ENCODE data around the gene HPN. TPM values are rescaled to one million over a fixed set of nuclear protein-coding genes. Genes with fewer than 3 reads are reported as not detected.

The HPN gene
- total RNA-seq, 1 experiment from 2014 or later = 10.6 TPM

GRCh38 chr19:35039881-35040825 is 1.4 kb upstream of the HPN start:
- no peaks in the 10 kb centered on the region for H3K9me3 Mint-ChIP-seq
- Histone ChIP-seq H2BK15ac (ENCODE audit: low read depth, low read length) (no peak overlapping the region), H2BK5ac (ENCODE audit: insufficient read length, low read length) (no peak overlapping the region), H2BK20ac (ENCODE audit: low read depth, low read length, poor library complexity, severe bottlenecking) (no peak overlapping the region), H2AK5ac (ENCODE audit: insufficient read length, low read length) (no peak overlapping the region), H4K5ac (ENCODE audit: insufficient read length, low read depth, low read length) (no peak overlapping the region), H3T11ph (ENCODE audit: low read length) (no peak overlapping the region), H3K79me1 (ENCODE audit: insufficient read depth, low read depth, low read length, poor library complexity, severe bottlenecking) (no peaks in the 10 kb centered on the region), H3K18ac (ENCODE audit: insufficient read length, low read depth, low read length) (peak overlapping the region; percentile 48), H3K27ac (ENCODE audit: insufficient read length, low read depth, low read length) (no peak overlapping the region), H3K14ac (ENCODE audit: insufficient read depth, low read length) (peak overlapping the region; percentile 60), H3K23me2 (ENCODE audit: insufficient read length, low read depth, low read length, poor library complexity, severe bottlenecking) (peaks cover 10% of the 10 kb centered on the region), H3K56ac (ENCODE audit: insufficient read length, low read depth, low read length) (no peak overlapping the region), H4K91ac (ENCODE audit: insufficient read length, low read depth, low read length) (no peak overlapping the region), H2BK120ac (ENCODE audit: low read depth, low read length, poor library complexity, severe bottlenecking) (no peak overlapping the region), H3K9me3 (ENCODE audit: control insufficient read depth, low read depth, low read length) (no peaks in the 10 kb centered on the region), H4K8ac (replicated peaks; ENCODE audit: insufficient read length, low read depth, low read length) (no peak overlapping the region), H3K27me3 (ENCODE audit: insufficient read depth, low read length) (no peaks in the 10 kb centered on the region), H3K9ac (ENCODE audit: extremely low read depth, insufficient read length, low read length) (no peak overlapping the region), H4K20me1 (ENCODE audit: control insufficient read depth, insufficient read depth, insufficient read length) (peaks cover 2% of the 10 kb centered on the region), H3K4me2 (ENCODE audit: insufficient read depth, insufficient read length, low read length) (no peak overlapping the region), H3K23ac (ENCODE audit: insufficient read length, low read depth, low read length) (no peak overlapping the region), H2AFZ (ENCODE audit: low read length) (no peak overlapping the region), H3K79me2 (ENCODE audit: insufficient read depth, low read length) (no peaks in the 10 kb centered on the region), H3K4me1 (ENCODE audit: insufficient read depth, low read length) (peaks cover 3% of the 10 kb centered on the region; the same call in 1 of the 2 replicates), H2BK12ac (ENCODE audit: insufficient read length, low read depth, low read length) (no peak overlapping the region), H3K4ac (ENCODE audit: low read depth, low read length) (no peak overlapping the region)
- WGBS (ENCODE audit: extremely low coverage, insufficient read length, low lambda C conversion rate) = no CpG with 5 or more reads among the region's 39 CpGs
- H3K4me3 Mint-ChIP-seq = peak overlapping the region; percentile 51 to 56; a peak in 4 of 5 replicates
- TF ChIP-seq CTCF (conservative IDR thresholded peaks at IDR 0.05) = no peak
- H3K4me1 Mint-ChIP-seq = peaks cover 32 to 47% of the 10 kb centered on the region in 2 experiments
- peaks cover 2% of the 10 kb centered on the region; the same call in 1 of the 2 replicates for H3K27me3 Mint-ChIP-seq (ENCODE audit: low read depth)
- H3K36me3 Mint-ChIP-seq (ENCODE audit: insufficient read depth in 1 of 3, low read depth in 3 of 3) = no peaks in the 10 kb centered on the region; a peak in 3 of 7 replicates
- peak; percentile 29 for DNase-seq
- peak overlapping the region; percentile 77 to 91 (median 91); a peak in 5 of 7 replicates for H3K27ac Mint-ChIP-seq

Measured in H9 (cell line).